HCT116 (cell line): Measurements from ENCODE around the gene LHPP. TPM values are rescaled to one million over a fixed set of nuclear protein-coding genes. Genes with fewer than 3 reads are reported as not detected.

Source experiments
- ATAC-seq: fragments of 200-7000 bp; cut with Tn5 transposase; 2 replicates; pipeline ENCODE4 v1.9.1; 2020; ENCODE audit warnings: mild to moderate bottlenecking, moderate library complexity
- BruUV-seq: library from RNA; stranded (reverse); fragments of 400-500 nt; replicated peaks from 2 replicates; lab custom pipeline; 2021; lab: Mats Ljungman, UMichigan
- CTCF ChIA-PET: fragments of 300-600 bp; sonication (Branson Sonifier 250); formaldehyde crosslinking; loops from one replicate; lab custom pipeline; 2021; ENCODE audit warnings: antibody characterized with exemption; lab: Charles Lee
- POLR2A ChIA-PET: fragments of 300-600, 350-600 bp; sonication (Branson Sonifier 250); formaldehyde crosslinking; loops from one replicate; lab custom pipeline; 2021; ENCODE audit warnings: antibody characterized with exemption; lab: Charles Lee
- RAD21 ChIA-PET, 2 experiments: fragments of 300-600 bp; sonication (Branson Sonifier 250); formaldehyde crosslinking; loops; one replicate each; lab custom pipeline; 2023; ENCODE audit warnings: low total read pairs in 2 of 2; ENCODE audit not compliant: uncharacterized antibody in 2 of 2, unreplicated experiment in 2 of 2, low non-redundant PET in 1 of 2; lab: Charles Lee
- DNase-seq: peaks from one replicate; pipeline ENCODE4 v3.0.0-alpha.2; 2010; ENCODE audit warnings: low read depth, low spot score
- H2AFZ ChIP-seq: fragments of 200-600 bp; shearing (Covaris generic), sonication (generic); 2 replicates; pipeline ENCODE4 v1.6.1; 2017; ENCODE audit warnings: low read depth, mixed run types, mixed read lengths, antibody characterized with exemption, low read length; ENCODE audit not compliant: poor library complexity, severe bottlenecking
- H3K27ac ChIP-seq: 2 replicates; pipeline ENCODE4 v1.5.1; 2012; ENCODE audit warnings: low read depth, low read length
- H3K27me3 ChIP-seq: fragments of 200-600 bp; sonication (generic); 2 replicates; pipeline ENCODE4 v1.6.1; 2016; ENCODE audit warnings: mixed run types, low read length, mixed read lengths; ENCODE audit not compliant: insufficient read depth
- H3K36me3 ChIP-seq, 2 experiments: fragments of 200-500 bp in 1 of 2; fragments of 200-600 bp in 1 of 2; sonication (Bioruptor generic) in 1 of 2; sonication (generic) in 1 of 2; 2 replicates each; pipeline versions ENCODE4 v1.5.1 to v1.6.1; 2014 to 2016; ENCODE audit warnings: low read length in 2 of 2, inconsistent platforms in 1 of 2, mixed read lengths in 1 of 2, mixed run types in 1 of 2; ENCODE audit not compliant: insufficient read depth in 2 of 2, control insufficient read depth in 1 of 2
- H3K4me1 ChIP-seq, 2 experiments: fragments of 200-600 bp in 1 of 2; sonication (generic) in 1 of 2; 2 replicates each; pipeline versions ENCODE4 v1.5.1 to v1.6.1; 2012 to 2017; ENCODE audit warnings: low read length in 2 of 2, inconsistent platforms in 1 of 2, mild to moderate bottlenecking in 1 of 2, mixed read lengths in 1 of 2, mixed run types in 1 of 2, moderate library complexity in 1 of 2; ENCODE audit not compliant: insufficient read depth in 2 of 2, control insufficient read depth in 1 of 2
- H3K4me2 ChIP-seq: fragments of 200-600 bp; sonication (generic); 2 replicates; pipeline ENCODE4 v1.6.1; 2017; ENCODE audit warnings: mixed run types, low read length, mixed read lengths
- H3K4me3 ChIP-seq, 2 experiments: fragments of 200-600 bp in 1 of 2; sonication (generic) in 1 of 2; replicated peaks in 1 of 2; 2 replicates each; pipeline ENCODE4 v1.5.1; 2011 to 2016; ENCODE audit warnings: low read length in 2 of 2, control low read depth in 1 of 2, low read depth in 1 of 2, mild to moderate bottlenecking in 1 of 2, mixed read lengths in 1 of 2, mixed run types in 1 of 2
- H3K79me2 ChIP-seq: fragments of 200-600 bp; sonication (generic); 2 replicates; pipeline ENCODE4 v1.6.1; 2017; ENCODE audit warnings: mild to moderate bottlenecking, mixed run types, low read length, moderate library complexity, mixed read lengths; ENCODE audit not compliant: insufficient read depth
- H3K9ac ChIP-seq: fragments of 200-600 bp; sonication (generic); 2 replicates; pipeline ENCODE4 v1.6.1; 2016; ENCODE audit warnings: low read length, mixed read lengths
- H3K9me2 ChIP-seq: fragments of 200-600 bp; sonication (generic), shearing (Covaris generic); 2 replicates; pipeline ENCODE4 v1.6.1; 2017; ENCODE audit warnings: mixed run types, mild to moderate bottlenecking, moderate library complexity; ENCODE audit not compliant: insufficient read depth
- H3K9me3 ChIP-seq, 2 experiments: fragments of 200-500 bp in 1 of 2; fragments of 200-600 bp in 1 of 2; sonication (Bioruptor generic) in 1 of 2; sonication (generic) in 1 of 2; 2 replicates each; pipeline ENCODE4 v1.6.1; 2014 to 2017; ENCODE audit warnings: low read length in 2 of 2, mixed read lengths in 2 of 2, inconsistent platforms in 1 of 2, low read depth in 1 of 2, mild to moderate bottlenecking in 1 of 2, mixed run types in 1 of 2, moderate library complexity in 1 of 2; ENCODE audit not compliant: control insufficient read depth in 1 of 2, insufficient read depth in 1 of 2
- H4K20me1 ChIP-seq: fragments of 200-600 bp; sonication (generic), shearing (Covaris generic); 2 replicates; pipeline ENCODE4 v1.6.1; 2017; ENCODE audit warnings: mixed run types, mild to moderate bottlenecking, moderate library complexity; ENCODE audit not compliant: insufficient read depth
- ATF3 ChIP-seq: IDR thresholded peaks from 2 replicates; pipeline ENCODE4 v1.6.1; 2012
- CBX3 ChIP-seq: IDR thresholded peaks from 2 replicates; pipeline ENCODE4 v1.6.1; 2012; ENCODE audit warnings: low read depth
- CTCF ChIP-seq, 3 experiments: fragments of 200-600 bp in 1 of 3; sonication (generic) in 1 of 3; IDR thresholded peaks in 2 of 3; conservative IDR thresholded peaks in 1 of 3; 2 replicates each; pipeline ENCODE4 v1.5.1; 2012 to 2017; ENCODE audit warnings: low read depth in 2 of 3, low read length in 2 of 3, antibody characterized with exemption in 1 of 3, borderline replicate concordance in 1 of 3, control low read depth in 1 of 3, mild to moderate bottlenecking in 1 of 3, mixed read lengths in 1 of 3, mixed run types in 1 of 3, moderate library complexity in 1 of 3; ENCODE audit not compliant: insufficient read depth in 1 of 3
- EZH2 ChIP-seq: fragments of 200-600 bp; sonication (generic); IDR thresholded peaks from 2 replicates; pipeline ENCODE4 v1.6.1; 2017; ENCODE audit warnings: antibody characterized with exemption, mixed run types
- EZH2phosphoT487 ChIP-seq: fragments of 200-600 bp; IDR thresholded peaks from 2 replicates; pipeline ENCODE4 v1.6.1; 2018; ENCODE audit warnings: antibody characterized with exemption, borderline replicate concordance
- FOSL1 ChIP-seq: IDR thresholded peaks from 2 replicates; pipeline ENCODE4 v1.6.1; 2012; ENCODE audit warnings: low read depth
- JUND ChIP-seq: IDR thresholded peaks from 2 replicates; pipeline ENCODE4 v1.6.1; 2012
- MAX ChIP-seq: IDR thresholded peaks from 2 replicates; pipeline ENCODE4 v1.6.1; 2012
- POLR2A ChIP-seq: IDR thresholded peaks from 2 replicates; pipeline ENCODE4 v1.7.0; 2011; ENCODE audit warnings: borderline replicate concordance; ENCODE audit not compliant: insufficient read depth, insufficient read length; ENCODE audit errors: extremely low read depth
- POLR2AphosphoS5 ChIP-seq: IDR thresholded peaks from 2 replicates; pipeline ENCODE4 v1.6.1; 2011; ENCODE audit warnings: mild to moderate bottlenecking, low read depth, low read length, moderate library complexity
- SRF ChIP-seq: IDR thresholded peaks from 2 replicates; pipeline ENCODE4 v1.6.1; 2012; ENCODE audit warnings: low read depth
- TCF7L2 ChIP-seq: IDR thresholded peaks from 2 replicates; pipeline ENCODE4 v1.7.0; 2011; ENCODE audit warnings: borderline replicate concordance, inconsistent platforms; ENCODE audit not compliant: insufficient read depth, insufficient read length; ENCODE audit errors: extremely low read depth
- ZFX ChIP-seq: fragments of 450-650 bp; IDR thresholded peaks from 2 replicates; pipeline ENCODE4 v1.6.1; 2017
- intact Hi-C: fragments of 100-400 bp; cut with micrococcal nuclease; formaldehyde crosslinking; loops from 2 replicates; pipeline ENCODE4 v1.10.0; 2022
- total RNA-seq: library from RNA; stranded (reverse); gene quantifications from one replicate; pipeline ENCODE4 v1.2.1, GENCODE V29; 2021; ENCODE audit not compliant: unreplicated experiment

LHPP gene
- total RNA-seq, 1 experiment from 2014 or later, result 45.8 TPM

- ChIA-PET RAD21 (no interaction called here), POLR2A (no interaction called here), CTCF (no interaction called here)
- intact Hi-C loops, result no loop called here
- no TSS peak for BruUV-seq
- H3K4me2 ChIP-seq, result no peak overlapping the region
- H4K20me1 ChIP-seq, result no peaks in the 10 kb centered on the region
- no peak overlapping the region for H3K9ac ChIP-seq
- no peaks in the 10 kb centered on the region for H3K36me3 ChIP-seq
- ATAC-seq (no peak), DNase-seq (no peak)
- H3K4me1 ChIP-seq, result no peaks in the 10 kb centered on the region
- H3K9me2 ChIP-seq, result no peaks in the 10 kb centered on the region
- no peaks in the 10 kb centered on the region for H3K79me2 ChIP-seq
- no peak overlapping the region for H2AFZ ChIP-seq
- no peaks in the 10 kb centered on the region for H3K9me3 ChIP-seq
- no peak overlapping the region for H3K27ac ChIP-seq
- TF ChIP-seq POLR2AphosphoS5, result no peak
- TF ChIP-seq ATF3, result no peak
- no peak for TF ChIP-seq CBX3
- no peak for TF ChIP-seq POLR2A
- TF ChIP-seq CTCF (IDR thresholded peaks at IDR 0.05 in 2 of 3, conservative IDR thresholded peaks at IDR 0.05 in 1 of 3; ENCODE audit: borderline replicate concordance in 1 of 3, insufficient read depth in 1 of 3, low read depth in 2 of 3, low read length in 2 of 3), result no peak
- TF ChIP-seq TCF7L2, result no peak
- TF ChIP-seq FOSL1, result no peak
- no peak for TF ChIP-seq EZH2phosphoT487
- no peak for TF ChIP-seq JUND
- no peak for TF ChIP-seq SRF
- TF ChIP-seq MAX, result no peak
- no peak for TF ChIP-seq EZH2
- TF ChIP-seq ZFX, result no peak
- no peaks in the 10 kb centered on the region for H3K27me3 ChIP-seq
- H3K4me3 ChIP-seq, result no peak overlapping the region
These were observed 56.7 kb downstream of the LHPP start for GRCh38 chr10:124518366-124518765.
